HG03460 (cell line): ENCODE results near the gene SDCCAG8.

ENCODE experiments used
- ATAC-seq: cut with Tn5 transposase; IDR thresholded peaks from one replicate; pipeline ENCODE4 v1.9.1; 2021; ENCODE audit not compliant: unreplicated experiment

The SDCCAG8 gene

DNA sequence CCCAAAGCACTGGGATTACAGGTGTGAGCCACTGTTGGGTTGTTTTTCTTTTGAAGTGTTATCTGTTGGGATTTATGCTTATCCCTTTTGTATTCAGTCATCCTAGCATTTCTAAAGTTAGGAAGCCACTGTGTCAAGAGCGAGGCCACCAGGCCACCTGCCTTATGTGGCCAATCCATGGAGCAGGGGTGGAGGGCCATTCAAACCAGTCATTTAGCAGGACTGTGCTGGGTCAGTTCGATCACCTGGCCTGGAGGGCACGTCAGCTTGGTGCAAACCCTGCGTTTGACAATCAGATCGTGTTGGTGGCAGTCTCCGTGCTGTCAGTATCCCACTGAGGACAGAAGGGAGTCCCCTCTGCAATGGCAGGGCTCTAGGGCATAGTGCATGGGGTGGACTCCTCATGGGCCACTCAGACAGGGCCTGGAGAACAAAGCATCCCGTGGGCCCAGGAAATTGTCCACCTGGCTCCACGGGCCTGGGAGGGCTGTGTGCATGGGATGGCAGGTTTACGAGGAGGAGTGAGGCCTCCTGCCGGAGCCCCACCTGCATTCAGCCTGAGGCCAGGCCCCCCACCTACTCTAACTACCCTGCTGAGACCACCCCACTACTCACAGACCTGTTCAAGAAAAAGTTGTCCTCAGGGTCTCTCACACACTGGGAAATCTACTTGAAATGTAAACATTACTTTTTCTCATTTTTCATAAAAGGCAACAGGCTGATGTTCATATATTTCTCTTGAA, 242.3 kb downstream of the SDCCAG8 start:
- no peak for ATAC-seq

DNA sequence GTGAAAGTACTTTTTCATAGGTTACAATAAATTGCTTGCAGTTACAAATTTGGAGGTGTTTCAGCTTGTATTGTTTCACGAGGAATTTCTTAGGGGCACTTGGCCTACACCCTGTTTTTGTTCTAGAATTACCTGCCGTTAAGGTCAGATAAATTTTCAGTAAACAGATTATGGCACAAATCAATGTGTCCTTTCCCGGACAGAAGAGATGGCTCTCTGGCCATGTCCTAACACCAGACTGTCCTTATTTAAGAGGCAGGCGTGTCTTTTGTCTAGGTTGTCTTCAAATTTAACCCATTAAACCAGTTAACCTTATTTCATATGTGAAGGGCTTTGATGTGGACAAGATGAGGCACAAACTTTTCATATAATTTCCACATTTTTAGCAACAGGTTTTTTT, 243.4 kb downstream of the SDCCAG8 start:
- ATAC-seq: no peak

DNA sequence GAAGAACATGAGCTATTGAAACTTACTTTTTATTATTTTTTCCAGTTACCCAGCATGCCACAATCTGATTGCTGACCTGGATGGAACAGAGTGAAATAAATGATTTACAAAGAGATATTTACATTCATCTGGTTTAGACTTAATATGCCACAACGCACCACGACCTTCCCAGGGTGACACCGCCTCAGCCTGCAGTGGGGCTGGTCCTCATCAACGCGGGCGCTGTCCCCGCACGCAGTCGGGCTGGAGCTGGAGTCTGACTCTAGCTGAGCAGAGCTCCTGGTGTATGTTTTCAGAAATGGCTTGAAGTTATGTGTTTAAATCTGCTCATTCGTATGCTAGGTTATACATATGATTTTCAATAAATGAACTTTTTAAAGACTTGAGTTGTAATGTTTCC, 243.9 kb downstream of the SDCCAG8 start:
- ATAC-seq: no peak

DNA sequence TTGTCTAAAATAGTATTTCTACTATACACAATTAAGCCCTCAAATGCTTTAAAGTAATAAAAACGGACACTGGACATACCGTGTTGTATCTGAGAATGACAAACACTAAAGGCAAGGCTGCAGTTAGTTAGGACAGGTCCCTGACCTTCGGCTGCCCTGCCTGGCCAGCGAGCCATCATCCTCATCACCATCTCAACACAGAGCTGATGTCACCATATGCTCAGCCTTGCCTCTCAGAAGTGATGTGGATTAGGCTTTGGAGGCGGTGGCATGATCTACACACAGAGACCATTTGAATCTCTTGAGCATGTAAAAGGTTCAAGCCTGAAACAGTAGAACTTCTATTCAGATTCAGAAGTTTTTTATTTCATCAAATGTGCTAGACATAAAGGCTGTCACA, 244.7 kb downstream of the SDCCAG8 start:
- no peak for ATAC-seq

DNA sequence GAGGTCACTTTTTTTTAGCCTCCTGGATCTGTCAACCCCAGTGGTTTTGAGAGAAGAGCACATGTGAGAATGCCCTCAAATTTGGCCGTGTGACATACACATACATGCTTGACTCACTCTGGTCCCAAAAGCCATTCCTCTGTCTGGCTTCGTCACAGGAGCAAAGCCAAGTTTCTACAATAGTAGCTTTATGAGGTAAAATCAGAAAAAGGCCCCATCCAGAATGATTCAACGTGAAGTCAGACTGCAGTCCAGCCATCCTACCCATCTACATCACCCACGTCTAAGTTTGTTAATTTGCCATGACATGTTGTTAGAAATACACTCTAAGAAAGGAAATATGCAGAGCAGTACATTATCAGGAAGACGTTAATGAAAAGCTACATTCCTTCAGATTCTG, 245.2 kb downstream of the SDCCAG8 start:
- ATAC-seq: no peak

DNA sequence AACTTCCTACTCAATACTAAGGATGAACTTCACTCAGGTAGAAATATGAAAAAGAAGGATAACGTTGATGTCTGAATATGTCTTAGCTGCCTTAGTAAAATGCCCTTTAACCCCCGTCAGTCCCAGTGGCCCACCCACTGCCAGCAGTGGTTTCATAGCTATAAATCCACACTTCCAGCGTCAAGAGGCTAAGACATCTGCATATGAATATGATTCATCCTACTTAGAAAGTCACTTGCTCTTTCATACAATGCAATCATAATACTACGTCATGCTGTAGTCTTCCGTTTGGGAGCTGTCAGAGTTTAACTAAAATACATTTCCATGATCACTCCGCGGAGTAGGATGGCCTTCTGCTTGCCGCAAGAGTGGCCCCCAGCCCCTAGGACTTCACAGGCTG, 247.3 kb downstream of the SDCCAG8 start:
- no peak for ATAC-seq

DNA sequence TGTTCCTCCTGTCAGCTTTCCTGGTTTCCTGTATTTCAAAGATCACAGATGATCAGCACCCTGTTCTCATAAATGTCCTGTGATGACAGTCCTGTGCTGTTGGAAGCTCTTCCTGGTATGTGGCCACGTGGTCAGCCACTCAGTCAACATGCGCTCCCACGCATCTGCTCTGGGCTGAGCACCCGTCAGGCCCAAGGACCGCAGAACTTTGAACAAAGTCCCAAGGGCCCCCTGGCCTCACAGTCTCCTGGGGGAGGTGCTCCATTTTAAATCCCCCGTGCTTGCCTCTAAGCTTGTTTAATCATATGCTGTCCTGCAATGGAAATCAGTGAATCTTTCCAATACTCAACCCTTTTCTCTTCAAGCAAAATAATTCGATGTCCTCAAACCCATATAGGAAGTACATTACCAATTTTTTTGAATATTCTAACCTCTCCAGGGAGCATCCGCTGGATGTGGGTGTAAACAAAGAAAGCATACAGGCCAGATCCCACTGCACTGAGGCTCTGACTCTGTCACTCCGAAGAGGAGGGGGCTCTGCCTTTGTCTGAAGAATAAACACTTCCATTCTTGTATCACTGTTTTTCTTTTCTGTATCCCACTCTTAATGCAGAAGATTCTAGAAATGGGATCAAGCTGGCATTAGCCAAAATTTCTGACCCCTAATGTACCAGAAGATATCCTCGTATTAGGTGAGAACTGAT, 250.3 kb downstream of the SDCCAG8 start:
- ATAC-seq: peak; percentile 48

DNA sequence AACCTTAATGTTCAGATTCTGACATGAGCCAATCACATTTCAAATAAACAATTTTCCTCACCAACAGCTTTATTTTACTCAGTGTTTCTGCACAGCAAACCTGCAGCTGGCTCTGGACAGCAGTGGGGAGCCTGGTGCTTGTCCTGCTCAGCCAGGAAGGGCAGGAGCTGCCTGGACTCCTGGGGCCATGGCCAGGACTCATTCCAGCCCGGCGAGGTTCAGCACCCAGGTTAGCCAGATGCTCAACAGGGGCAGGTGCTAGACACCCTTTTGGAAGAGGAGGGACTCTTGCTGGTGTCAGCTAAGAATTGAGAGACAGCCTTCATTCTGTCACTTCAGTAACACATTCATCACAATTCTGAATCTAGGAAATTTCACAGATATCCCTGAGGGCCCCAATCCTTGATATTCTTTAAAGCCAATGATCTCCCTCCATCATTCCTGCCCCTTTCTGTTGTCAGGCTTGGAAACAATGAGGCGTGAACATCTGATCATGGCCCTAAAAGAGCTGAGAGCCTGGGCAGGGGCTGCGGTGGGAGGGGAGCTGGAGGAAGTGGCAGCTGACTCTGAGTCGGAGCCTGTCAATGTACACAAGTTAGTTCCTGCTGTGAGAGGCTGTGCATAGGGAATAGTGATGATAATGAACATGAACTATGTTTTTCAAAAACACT, 251.3 kb downstream of the SDCCAG8 start:
- no peak for ATAC-seq

DNA sequence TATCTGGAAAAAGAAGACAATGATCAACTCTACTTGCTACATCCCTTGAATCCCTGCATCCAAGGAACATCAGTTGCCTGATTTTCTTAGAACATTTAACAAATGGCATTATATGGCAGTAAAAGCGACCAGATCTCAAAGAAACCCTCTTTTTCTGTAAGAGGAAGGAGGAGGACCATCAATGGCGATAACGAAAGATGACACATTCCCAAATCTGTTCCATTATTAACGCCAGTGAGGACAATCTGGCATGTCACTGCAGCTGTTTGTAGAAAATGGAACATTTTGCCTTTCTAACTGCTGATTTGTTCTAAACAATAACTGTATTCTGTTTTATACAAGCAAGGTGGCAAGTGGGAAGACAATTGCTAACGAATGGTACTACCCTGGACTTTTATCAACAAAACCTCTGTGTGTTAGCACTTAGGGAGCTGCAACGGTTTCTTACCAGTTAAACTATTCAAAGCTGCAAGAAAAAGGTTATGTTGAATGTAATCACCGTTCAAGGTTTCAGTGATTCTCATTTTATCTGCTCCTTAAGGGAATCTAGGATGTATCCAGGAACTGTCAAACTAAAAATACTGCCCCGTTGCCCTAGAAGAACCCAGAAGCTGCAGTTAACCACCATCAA, 251.9 kb downstream of the SDCCAG8 start:
- no peak for ATAC-seq

DNA sequence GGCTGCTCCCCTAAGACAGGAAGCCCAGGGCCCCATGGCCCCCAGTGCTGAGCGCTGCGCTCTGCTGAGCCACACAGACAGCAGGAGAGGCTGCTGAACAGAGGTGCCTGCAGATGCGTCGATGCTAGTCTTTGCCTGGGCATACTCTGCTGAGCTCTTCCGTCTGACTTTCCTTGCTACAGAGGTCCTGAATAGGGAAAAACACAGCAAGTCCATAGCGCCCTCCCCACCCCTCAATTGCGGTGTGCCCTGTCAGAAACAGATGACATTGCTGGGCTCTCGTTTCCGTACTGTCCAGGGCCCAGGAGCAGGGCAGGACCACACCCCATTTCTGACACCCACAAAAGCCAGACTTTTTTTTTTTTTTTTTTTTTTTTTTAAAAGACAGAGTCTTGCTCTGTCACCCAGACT, 252.5 kb downstream of the SDCCAG8 start:
- peak; percentile 83 for ATAC-seq

DNA sequence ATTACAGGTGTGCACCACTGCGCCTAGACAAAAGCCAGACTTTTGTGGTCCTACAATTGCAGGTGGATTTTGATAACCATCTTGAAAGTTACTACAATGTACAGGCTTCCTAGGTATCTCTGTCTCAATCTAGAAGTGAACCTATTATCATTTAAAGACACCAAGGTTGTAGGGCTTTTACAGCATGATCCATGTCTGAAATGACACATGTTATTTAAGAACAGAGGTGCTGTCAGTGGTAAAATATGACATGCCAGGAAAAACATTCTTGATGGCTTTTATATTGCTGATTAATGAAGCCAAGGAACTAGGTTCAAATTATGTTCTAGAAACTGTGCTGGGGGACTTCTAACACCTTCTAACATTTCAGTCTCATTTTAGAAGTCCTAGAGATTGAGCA, 253.1 kb downstream of the SDCCAG8 start:
- ATAC-seq: no peak

DNA sequence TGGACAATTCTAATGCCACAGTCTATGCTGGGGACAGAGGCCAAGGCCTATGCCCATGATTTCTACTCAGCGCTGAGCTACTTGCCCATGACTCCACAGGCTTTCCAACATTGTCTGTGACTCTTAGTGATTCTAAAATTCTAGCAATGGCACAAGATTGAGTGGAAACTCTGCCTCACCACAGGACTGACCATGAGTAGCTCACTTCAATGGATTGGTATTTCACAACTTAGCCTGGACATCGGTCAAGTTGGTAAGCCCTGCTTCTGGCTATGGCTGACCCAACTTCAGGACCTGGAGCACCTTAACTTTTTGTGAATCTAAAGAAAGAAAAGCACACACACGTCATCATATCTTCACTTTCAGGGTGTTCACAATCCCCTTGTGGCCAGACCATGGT, 255.1 kb downstream of the SDCCAG8 start:
- no peak for ATAC-seq

DNA sequence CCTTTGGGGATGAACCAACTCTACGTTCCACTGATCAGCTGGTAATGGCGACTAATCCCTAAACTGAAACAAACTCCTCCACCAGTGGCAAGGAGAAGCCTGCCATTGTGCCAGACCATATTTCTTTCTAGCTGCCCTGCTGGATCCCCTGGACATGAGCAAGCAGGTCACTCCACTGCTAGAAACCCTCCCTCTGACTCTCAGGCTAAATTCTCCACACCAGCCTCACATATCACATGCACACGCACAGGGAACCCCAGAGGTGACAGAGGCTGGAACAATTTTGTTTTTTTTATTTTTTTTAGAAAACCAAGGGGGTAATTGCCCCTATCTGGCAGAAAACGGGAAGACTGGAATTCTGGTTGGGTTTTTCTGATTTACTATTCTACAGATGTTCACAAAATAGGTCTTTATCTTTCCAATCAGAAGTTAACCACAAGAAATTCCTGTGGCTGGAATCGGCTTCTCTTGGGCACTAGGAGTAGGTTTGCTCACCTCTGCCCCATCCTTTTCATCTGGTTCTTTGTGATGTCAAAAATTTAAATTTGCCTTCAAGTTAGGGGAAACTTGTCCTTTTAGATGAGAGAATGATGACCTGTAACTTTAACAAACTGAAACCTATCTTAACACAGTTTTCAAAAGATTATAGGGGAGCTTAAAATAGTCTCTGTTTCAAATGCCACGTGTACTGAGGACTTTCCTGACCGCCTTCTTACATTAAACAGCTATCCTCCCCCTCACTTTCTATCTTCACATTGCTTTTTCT, 258.1 kb downstream of the SDCCAG8 start:
- ATAC-seq: no peak

DNA sequence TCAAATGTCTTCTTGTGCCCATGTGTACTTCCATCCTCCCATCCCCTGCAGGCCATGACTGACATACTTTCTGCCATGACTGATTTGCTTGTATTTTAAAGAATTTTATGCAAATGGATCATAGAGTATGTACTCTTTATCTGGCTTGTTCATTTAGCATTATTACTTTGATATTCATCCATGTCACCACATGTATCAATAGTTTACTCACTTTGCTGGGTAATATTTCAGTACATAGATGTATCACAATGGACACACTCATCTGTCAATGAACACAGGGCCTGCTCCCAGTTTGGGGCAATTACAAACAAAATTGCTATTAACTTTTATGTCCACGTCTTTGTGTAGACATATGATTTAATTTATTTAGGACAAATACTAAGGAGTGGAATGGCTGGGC, 259.1 kb downstream of the SDCCAG8 start:
- ATAC-seq: no peak

DNA sequence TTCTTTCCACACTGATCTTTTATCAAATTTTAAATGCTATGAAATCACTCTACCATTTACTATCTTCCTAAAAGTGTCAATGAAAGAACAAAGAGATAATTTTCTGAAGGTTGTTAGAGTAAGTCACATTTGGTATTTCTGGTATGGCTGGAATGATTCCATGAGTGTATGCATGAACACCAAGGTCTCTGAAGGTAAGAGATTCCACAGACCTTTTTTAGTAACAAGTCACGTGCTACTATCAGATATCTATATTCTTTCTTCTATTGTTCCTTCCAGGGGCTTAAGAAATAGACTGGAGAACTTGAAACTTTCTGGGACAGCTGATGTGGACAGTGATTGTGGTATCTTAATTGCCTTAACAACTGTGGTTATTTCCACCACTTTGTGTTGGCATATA, 265.0 kb downstream of the SDCCAG8 start:
- ATAC-seq: no peak

DNA sequence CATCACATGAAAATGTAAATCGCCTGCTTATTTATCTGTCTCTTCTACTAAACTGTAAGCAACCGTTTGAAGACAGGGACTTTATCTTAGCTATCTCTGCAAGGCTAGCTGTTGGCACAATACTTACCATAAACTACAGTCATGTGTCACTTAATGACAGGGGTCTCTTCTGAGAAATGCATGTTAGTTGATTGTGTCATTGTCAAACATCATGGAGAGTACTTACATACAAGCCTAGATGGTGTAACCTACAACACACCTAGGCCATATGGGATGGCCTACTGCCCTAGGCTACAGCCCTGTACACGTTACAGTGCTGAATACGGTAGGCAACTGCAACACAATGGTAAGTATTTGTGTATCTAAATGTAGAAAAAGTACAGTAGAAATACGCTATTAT, 267.9 kb downstream of the SDCCAG8 start:
- no peak for ATAC-seq

DNA sequence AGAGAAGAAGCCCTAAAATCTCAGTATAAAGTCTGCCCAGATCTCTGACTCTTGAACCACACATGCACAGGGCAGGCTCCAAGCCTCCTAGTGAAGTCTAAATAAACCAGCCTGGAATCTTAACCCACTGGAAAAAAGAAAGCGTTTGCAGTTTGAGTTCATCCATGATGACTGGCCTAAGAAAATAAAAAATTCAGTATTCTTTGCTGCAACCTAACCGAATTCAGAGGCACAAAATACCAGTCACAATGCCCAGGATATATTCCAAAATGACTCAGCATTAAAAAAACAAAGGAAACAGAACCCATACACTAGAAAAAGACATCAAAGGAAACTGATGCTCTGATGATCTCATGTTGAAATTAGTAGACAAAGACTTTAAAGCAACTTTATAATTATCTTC, 269.2 kb downstream of the SDCCAG8 start:
- ATAC-seq: no peak

DNA sequence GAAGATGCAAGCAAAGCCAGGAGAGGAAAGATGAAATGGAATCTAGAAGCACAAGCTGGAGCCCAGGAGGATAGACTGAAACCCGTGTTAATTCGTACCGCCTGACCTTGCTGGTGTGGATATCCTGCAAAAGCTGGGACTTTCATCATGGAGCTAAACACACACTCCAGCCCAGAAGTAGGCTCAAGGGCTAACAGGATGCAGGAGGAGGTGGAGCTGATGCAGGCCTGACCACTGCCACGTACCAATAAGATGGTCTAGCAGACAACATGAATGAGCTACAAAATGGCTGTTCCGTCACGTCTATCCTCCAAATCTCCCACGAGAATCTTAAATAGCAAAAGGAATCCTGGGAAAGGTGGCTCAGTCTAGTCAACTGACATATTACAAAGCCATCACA, 270.3 kb downstream of the SDCCAG8 start:
- no peak for ATAC-seq

DNA sequence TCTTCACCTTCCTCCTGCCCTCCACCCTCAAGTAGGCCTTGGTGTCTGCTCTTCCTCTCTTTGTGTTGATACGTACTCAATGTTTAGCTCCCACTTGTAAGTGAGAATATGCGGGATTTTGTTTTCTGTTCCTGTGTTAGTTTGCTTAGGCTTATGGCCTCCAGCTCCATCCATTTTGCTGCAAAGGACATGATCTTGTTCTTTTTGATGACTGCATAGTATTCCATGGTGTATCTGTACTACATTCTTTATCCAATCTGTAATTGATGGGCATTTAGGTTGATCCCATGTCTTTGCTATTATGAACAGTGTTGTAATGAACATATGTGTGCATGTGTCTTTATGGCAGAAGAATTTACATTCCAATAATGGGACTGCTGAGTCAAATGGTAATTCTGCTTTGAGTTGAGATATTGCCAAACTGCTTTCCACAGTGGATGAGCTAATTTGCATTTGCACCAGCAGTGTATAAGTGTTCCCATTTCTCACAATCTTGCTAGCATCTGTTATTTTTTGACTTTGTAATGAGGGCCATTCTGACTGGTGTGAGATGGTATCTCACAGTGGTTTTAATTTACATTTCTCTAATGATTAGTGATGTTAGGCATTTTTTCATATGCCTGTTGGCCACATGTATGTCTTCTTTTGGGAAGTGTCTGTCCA, 272.7 kb downstream of the SDCCAG8 start:
- no peak for ATAC-seq

DNA sequence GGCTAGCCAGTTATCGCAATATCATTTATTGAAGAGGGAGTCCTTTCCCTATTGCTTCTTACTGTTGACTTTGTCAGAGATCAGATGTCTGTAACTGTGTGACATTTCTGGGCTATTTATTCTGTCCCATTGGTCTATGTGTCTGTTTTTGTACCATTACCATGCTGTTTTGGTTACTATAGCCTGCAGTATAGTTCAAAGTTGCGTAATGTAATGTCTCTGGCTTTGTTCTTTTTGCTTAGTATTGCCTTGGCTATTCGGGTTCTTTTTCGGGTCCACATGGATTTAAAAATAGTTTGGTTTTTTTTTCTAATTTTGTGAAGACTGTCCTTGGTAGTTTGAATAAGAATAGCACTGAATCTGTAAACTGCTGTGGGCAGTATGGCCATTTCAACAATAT, 273.7 kb downstream of the SDCCAG8 start:
- no peak for ATAC-seq
